IMR-90 (cell line): ENCODE results near the gene MAP1A. TPM values are rescaled to one million over a fixed set of nuclear protein-coding genes. Genes with fewer than 3 reads are reported as not detected.

Experiments used
- ATAC-seq: fragments of 200-7000 bp; cut with Tn5 transposase; 2 replicates; pipeline ENCODE4 v1.9.1; 2020; ENCODE audit warnings: low read depth, mild to moderate bottlenecking, moderate library complexity
- BruUV-seq: library from RNA; stranded (reverse); fragments of 400-500 nt; replicated peaks from 2 replicates; lab custom pipeline; 2021; lab: Mats Ljungman, UMichigan
- CTCF ChIA-PET: fragments of 300-600 bp; formaldehyde crosslinking; extraction: SDS; loops from one replicate; lab custom pipeline; 2021; ENCODE audit warnings: antibody characterized with exemption; lab: Yijun Ruan, JAX
- POLR2A ChIA-PET: fragments of 300-600 bp; sonication (Branson Sonifier 250); formaldehyde crosslinking; loops from one replicate; lab custom pipeline; 2022; ENCODE audit warnings: antibody characterized with exemption; ENCODE audit not compliant: unreplicated experiment; lab: Charles Lee
- DNase-seq: peaks from one replicate; pipeline ENCODE4 v3.0.0; 2013
- H2AFZ ChIP-seq: replicated peaks from 2 replicates; pipeline ENCODE3; 2013; ENCODE audit warnings: low read length, mild to moderate bottlenecking; ENCODE audit not compliant: poor library complexity
- H2AK5ac ChIP-seq: 2 replicates; pipeline ENCODE4 v1.6.1; 2013; ENCODE audit warnings: low read depth, low read length, inconsistent platforms
- H2AK9ac ChIP-seq: replicated peaks from 2 replicates; pipeline ENCODE3; 2013; ENCODE audit warnings: mild to moderate bottlenecking, low read depth, low read length, moderate library complexity; ENCODE audit not compliant: poor library complexity
- H2BK120ac ChIP-seq: 2 replicates; pipeline ENCODE4 v1.6.1; 2013; ENCODE audit warnings: low read depth, low read length, inconsistent platforms
- H2BK15ac ChIP-seq: 3 replicates; pipeline ENCODE4 v1.6.1; 2013; ENCODE audit warnings: low read depth, low read length, inconsistent platforms
- H2BK20ac ChIP-seq: 2 replicates; pipeline ENCODE4 v1.6.1; 2013; ENCODE audit warnings: low read depth, mild to moderate bottlenecking, inconsistent platforms, low read length, moderate library complexity
- H2BK5ac ChIP-seq: 2 replicates; pipeline ENCODE4 v1.6.1; 2013; ENCODE audit warnings: mild to moderate bottlenecking, low read depth, low read length, inconsistent platforms; ENCODE audit not compliant: poor library complexity, severe bottlenecking
- H3K14ac ChIP-seq: replicated peaks from 2 replicates; pipeline ENCODE4 v1.6.1; 2013; ENCODE audit warnings: low read depth, low read length, inconsistent platforms
- H3K18ac ChIP-seq: 2 replicates; pipeline ENCODE4 v1.6.1; 2013; ENCODE audit warnings: low read depth, low read length, control low read depth
- H3K23ac ChIP-seq: 2 replicates; pipeline ENCODE4 v1.6.1; 2013; ENCODE audit warnings: low read depth, low read length, inconsistent platforms
- H3K27ac ChIP-seq: 2 replicates; pipeline ENCODE4 v1.5.1; 2013; ENCODE audit warnings: mild to moderate bottlenecking, control low read depth, low read length; ENCODE audit not compliant: insufficient read depth
- H3K27me3 ChIP-seq: 2 replicates; pipeline ENCODE4 v1.6.1; 2013; ENCODE audit warnings: low read length; ENCODE audit not compliant: control insufficient read depth, insufficient read depth
- H3K36me3 ChIP-seq: 2 replicates; pipeline ENCODE4 v1.6.1; 2013; ENCODE audit warnings: low read length, mixed read lengths; ENCODE audit not compliant: control insufficient read depth, insufficient read depth
- H3K4ac ChIP-seq: 2 replicates; pipeline ENCODE4 v1.6.1; 2013; ENCODE audit warnings: low read depth, low read length, inconsistent platforms
- H3K4me1 ChIP-seq: 2 replicates; pipeline ENCODE4 v1.6.1; 2013; ENCODE audit warnings: low read length, mixed read lengths; ENCODE audit not compliant: control insufficient read depth, insufficient read depth
- H3K4me2 ChIP-seq: 2 replicates; pipeline ENCODE4 v1.6.1; 2013; ENCODE audit warnings: low read depth, mild to moderate bottlenecking, control low read depth, low read length, moderate library complexity
- H3K4me3 ChIP-seq: 2 replicates; pipeline ENCODE4 v1.5.1; 2013; ENCODE audit warnings: low read depth, mild to moderate bottlenecking, control low read depth, low read length, moderate library complexity; ENCODE audit not compliant: insufficient read depth
- H3K56ac ChIP-seq: 2 replicates; pipeline ENCODE4 v1.6.1; 2013; ENCODE audit warnings: low read length, inconsistent platforms; ENCODE audit not compliant: insufficient read depth; ENCODE audit errors: extremely low read depth
- H3K79me1 ChIP-seq, 2 experiments: 2 replicates each; pipeline ENCODE4 v1.6.1; 2013; ENCODE audit warnings: low read length in 2 of 2, inconsistent platforms in 1 of 2, low read depth in 1 of 2
- H3K9ac ChIP-seq: 2 replicates; pipeline ENCODE4 v1.6.1; 2013; ENCODE audit warnings: low read depth, low read length, control low read depth
- H3K9me1 ChIP-seq: 2 replicates; pipeline ENCODE4 v1.6.1; 2013; ENCODE audit warnings: low read length, inconsistent platforms; ENCODE audit not compliant: insufficient read depth
- H3K9me3 ChIP-seq: 2 replicates; pipeline ENCODE4 v1.6.1; 2013; ENCODE audit warnings: low read length; ENCODE audit not compliant: control insufficient read depth, insufficient read depth
- H4K20me1 ChIP-seq: 2 replicates; pipeline ENCODE4 v1.6.1; 2013; ENCODE audit warnings: low read length, inconsistent platforms; ENCODE audit not compliant: insufficient read depth
- H4K5ac ChIP-seq: 2 replicates; pipeline ENCODE4 v1.6.1; 2013; ENCODE audit warnings: mild to moderate bottlenecking, low read depth, low read length, control low read depth
- H4K8ac ChIP-seq, 2 experiments: 2 replicates each; pipeline ENCODE4 v1.6.1; 2013; ENCODE audit warnings: low read depth in 2 of 2, low read length in 2 of 2, control low read depth in 1 of 2, inconsistent platforms in 1 of 2
- H4K91ac ChIP-seq: 2 replicates; pipeline ENCODE4 v1.6.1; 2013; ENCODE audit warnings: low read depth, low read length, inconsistent platforms; ENCODE audit not compliant: insufficient read depth
- BHLHE40 ChIP-seq: fragments of 150-350 bp; IDR thresholded peaks from 2 replicates; pipeline ENCODE4 v1.6.1; 2016; ENCODE audit warnings: mild to moderate bottlenecking, low read depth, low read length
- CEBPB ChIP-seq: IDR thresholded peaks from 2 replicates; pipeline ENCODE4 v1.6.1; 2012; ENCODE audit warnings: low read depth, low read length, improper control_type of control experiment
- CTCF ChIP-seq: conservative IDR thresholded peaks from 2 replicates; pipeline ENCODE4 v1.5.1; 2012; ENCODE audit warnings: mild to moderate bottlenecking, low read depth, low read length, improper control_type of control experiment
- FOS ChIP-seq: fragments of 150-350 bp; IDR thresholded peaks from 2 replicates; pipeline ENCODE4 v1.6.1; 2016; ENCODE audit warnings: low read depth, low read length
- MAFK ChIP-seq: IDR thresholded peaks from 2 replicates; pipeline ENCODE4 v1.6.1; 2012; ENCODE audit warnings: low read depth, low read length, improper control_type of control experiment
- RAD21 ChIP-seq: IDR thresholded peaks from 2 replicates; pipeline ENCODE4 v1.6.1; 2012; ENCODE audit warnings: low read length, improper control_type of control experiment
- RCOR1 ChIP-seq: IDR thresholded peaks from 2 replicates; pipeline ENCODE4 v1.6.1; 2012; ENCODE audit warnings: mild to moderate bottlenecking, low read length, improper control_type of control experiment; ENCODE audit not compliant: insufficient replicate concordance
- RFX5 ChIP-seq: IDR thresholded peaks from 2 replicates; pipeline ENCODE4 v1.8.0; 2012; ENCODE audit warnings: low read depth, mild to moderate bottlenecking, low read length, moderate library complexity
- WGBS, 2 experiments: methylation state at CpG; one replicate each; pipeline versions ENCODE4 v1.1.5 to v1.1.7; 2013; ENCODE audit warnings: missing lambda C conversion rate in 2 of 2; ENCODE audit not compliant: insufficient read length in 1 of 2; ENCODE audit errors: extremely low coverage in 2 of 2; 5-methylcytosine and 5-hydroxymethylcytosine counted together
- dilution Hi-C: fragments of 300-500 bp; cut with HindIII; formaldehyde crosslinking; loops from one replicate; pipeline ENCODE4 v1.14.3; 2018; ENCODE audit warnings: low sequenced_read_pairs; ENCODE audit not compliant: unreplicated experiment
- in situ Hi-C: fragments of 300-500 bp; cut with MboI; formaldehyde crosslinking; loops from 3 replicates; pipeline ENCODE4 v1.14.3; 2019; ENCODE audit warnings: low sequenced_read_pairs, inconsistent platforms, mixed read lengths
- intact Hi-C: fragments of 100-400 bp; cut with micrococcal nuclease; formaldehyde crosslinking; loops from 2 replicates; pipeline ENCODE4 v1.10.0; 2022
- polyA plus RNA-seq, 3 experiments: library from polyadenylated mRNA; depleted of rRNA; stranded (reverse); fragments of >200 nt; gene quantifications; 2 replicates each; pipeline ENCODE4 v1.2.3, GENCODE V29; 2012; ENCODE audit warnings: low replicate concordance in 1 of 3
- total RNA-seq: library from RNA; depleted of rRNA; stranded (reverse); fragments of >200 nt; gene quantifications from 2 replicates; pipeline ENCODE4 v1.2.3, GENCODE V29; 2012
- TF ChIP-seq, protein P1 (sequence below): fragments of 150-350 bp; IDR thresholded peaks from 2 replicates; pipeline ENCODE4 v1.6.1; 2016; ENCODE audit warnings: low read depth, mild to moderate bottlenecking, low read length, moderate library complexity, borderline replicate concordance

Gene MAP1A
- total and polyA plus RNA-seq, 2 of the 4 experiments (the other 2 are of a cell fraction) = 28.7 to 48.2 TPM

DNA sequence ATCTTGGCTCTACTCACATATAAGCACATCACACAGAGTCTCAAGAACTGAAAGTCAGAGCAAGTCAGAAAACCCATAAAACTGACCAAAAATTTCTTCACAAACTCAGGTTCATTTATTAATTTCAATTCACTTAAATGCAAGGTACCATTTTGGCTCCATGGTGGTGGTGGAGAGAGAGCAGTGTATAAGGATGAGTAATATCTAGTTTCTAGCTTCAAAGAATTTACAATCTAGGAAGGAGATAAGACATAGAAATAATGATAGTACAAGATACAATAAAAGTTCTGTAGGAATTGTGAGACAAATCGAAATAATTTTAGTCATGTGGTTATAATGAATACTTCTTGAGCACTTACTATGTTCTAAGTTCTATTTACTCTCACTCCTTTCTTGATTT is 17.8 kb upstream of the MAP1A start:
- no peak overlapping the region for H4K5ac ChIP-seq
- dilution Hi-C loops (no loop called here), intact Hi-C loops (no loop called here), in situ Hi-C loops (no loop called here)
- no peak overlapping the region for H2AK5ac ChIP-seq
- H3K27me3 ChIP-seq = no peaks in the 10 kb centered on the region
- no peak overlapping the region for H3K56ac ChIP-seq
- no peak overlapping the region for H2BK20ac ChIP-seq
- DNase-seq = no peak
- H3K4me1 ChIP-seq = peaks cover 2% of the 10 kb centered on the region; the same call in 1 of the 2 replicates
- H2BK5ac ChIP-seq = no peak overlapping the region
- no peak overlapping the region for H3K9ac ChIP-seq
- no peak overlapping the region for H3K27ac ChIP-seq
- no peak overlapping the region for H3K4me2 ChIP-seq
- H3K4me3 ChIP-seq = no peak overlapping the region
- no peaks in the 10 kb centered on the region for H3K79me1 ChIP-seq
- no peak overlapping the region for H3K4ac ChIP-seq
- ChIA-PET POLR2A (no interaction called here), CTCF (interaction anchor here (0.8 kb wide), 1 partner anchor 11 kb away, joined by 3 read pairs; no protein-coding TSS in a partner anchor)
- H3K36me3 ChIP-seq = no peaks in the 10 kb centered on the region
- no peak overlapping the region for H2AFZ ChIP-seq
- TF ChIP-seq FOS = no peak
- TF ChIP-seq RFX5 = no peak
- TF ChIP-seq MAFK = no peak
- no peak for TF ChIP-seq BHLHE40
- TF ChIP-seq CTCF = no peak
- no peak for TF ChIP-seq RCOR1
- TF ChIP-seq, protein P1, sequence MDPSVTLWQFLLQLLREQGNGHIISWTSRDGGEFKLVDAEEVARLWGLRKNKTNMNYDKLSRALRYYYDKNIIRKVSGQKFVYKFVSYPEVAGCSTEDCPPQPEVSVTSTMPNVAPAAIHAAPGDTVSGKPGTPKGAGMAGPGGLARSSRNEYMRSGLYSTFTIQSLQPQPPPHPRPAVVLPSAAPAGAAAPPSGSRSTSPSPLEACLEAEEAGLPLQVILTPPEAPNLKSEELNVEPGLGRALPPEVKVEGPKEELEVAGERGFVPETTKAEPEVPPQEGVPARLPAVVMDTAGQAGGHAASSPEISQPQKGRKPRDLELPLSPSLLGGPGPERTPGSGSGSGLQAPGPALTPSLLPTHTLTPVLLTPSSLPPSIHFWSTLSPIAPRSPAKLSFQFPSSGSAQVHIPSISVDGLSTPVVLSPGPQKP = no peak
- TF ChIP-seq RAD21 = no peak
- TF ChIP-seq CEBPB = no peak
- H3K9me1 ChIP-seq = no peaks in the 10 kb centered on the region
- H3K18ac ChIP-seq = no peak overlapping the region
- H2AK9ac ChIP-seq = no peak overlapping the region
- no peak overlapping the region for H3K14ac ChIP-seq
- no peaks in the 10 kb centered on the region for H4K20me1 ChIP-seq
- H3K23ac ChIP-seq = no peak overlapping the region
- H2BK15ac ChIP-seq = no peak overlapping the region
- H3K9me3 ChIP-seq = no peaks in the 10 kb centered on the region
- BruUV-seq = no TSS peak
- H2BK120ac ChIP-seq = no peak overlapping the region
- ATAC-seq = no peak
- no peak overlapping the region for H4K91ac ChIP-seq
- H4K8ac ChIP-seq = no peak overlapping the region
- WGBS, 2 experiments = no CpG with 5 or more reads among the region's 1 CpG
